Smooth muscle cell of the brain vasculature (primary cell): ENCODE data around the gene GLG1.

Source experiments
- DNase-seq: peaks from one replicate; pipeline ENCODE4 v3.0.0-alpha.2; 2012; ENCODE audit warnings: low read depth, low spot score

Gene GLG1

GRCh38 chr16:74608944-74609343 lies 2.0 kb upstream of the GLG1 start:
- DNase-seq = no peak

GRCh38 chr16:74608381-74608780 lies 1.5 kb upstream of the GLG1 start:
- no peak for DNase-seq

- no peak for DNase-seq
Observed at GRCh38 chr16:74607962-74608356, 1.0 kb upstream of the GLG1 start.

GRCh38 chr16:74607310-74607961 lies 522 bp upstream of the GLG1 start:
- DNase-seq = no peak

- no peak for DNase-seq
Observed at GRCh38 chr16:74605746-74606520, 981 bp downstream of the GLG1 start.

- no peak for DNase-seq
Observed at GRCh38 chr16:74605332-74605731, 1.6 kb downstream of the GLG1 start.

GRCh38 chr16:74603848-74604247 lies 3.1 kb downstream of the GLG1 start:
- no peak for DNase-seq

GRCh38 chr16:74601126-74601871 lies 5.6 kb downstream of the GLG1 start:
- DNase-seq = no peak

- no peak for DNase-seq
Observed at GRCh38 chr16:74596586-74596985, 10.3 kb downstream of the GLG1 start.

- no peak for DNase-seq
Observed at GRCh38 chr16:74592847-74593246, 14.1 kb downstream of the GLG1 start.

- DNase-seq = no peak
Observed at GRCh38 chr16:74591876-74592650, 14.9 kb downstream of the GLG1 start.

- DNase-seq = no peak
Observed at GRCh38 chr16:74586948-74587347, 20.0 kb downstream of the GLG1 start.

- DNase-seq = no peak
Observed at GRCh38 chr16:74585846-74586443, 21.0 kb downstream of the GLG1 start.

- no peak for DNase-seq
Observed at GRCh38 chr16:74583926-74584666, 22.8 kb downstream of the GLG1 start.

GRCh38 chr16:74582970-74583369 lies 23.9 kb downstream of the GLG1 start:
- DNase-seq = no peak

- no peak for DNase-seq
Observed at GRCh38 chr16:74580833-74581232, 26.1 kb downstream of the GLG1 start.

- DNase-seq = no peak
Observed at GRCh38 chr16:74578838-74579237, 28.1 kb downstream of the GLG1 start.

- no peak for DNase-seq
Observed at GRCh38 chr16:74578433-74578832, 28.5 kb downstream of the GLG1 start.

GRCh38 chr16:74577882-74578366 lies 29.0 kb downstream of the GLG1 start:
- DNase-seq = no peak

GRCh38 chr16:74575807-74576643 lies 30.9 kb downstream of the GLG1 start:
- DNase-seq = no peak
